ENCODE measurements around the gene OR5AS1.
"Not testable (repeated sequence)": the region's sequence is repeated elsewhere in the genome, so short reads cannot be mapped to it uniquely, and the experiment has no call there.

OR5AS1 gene

DNA sequence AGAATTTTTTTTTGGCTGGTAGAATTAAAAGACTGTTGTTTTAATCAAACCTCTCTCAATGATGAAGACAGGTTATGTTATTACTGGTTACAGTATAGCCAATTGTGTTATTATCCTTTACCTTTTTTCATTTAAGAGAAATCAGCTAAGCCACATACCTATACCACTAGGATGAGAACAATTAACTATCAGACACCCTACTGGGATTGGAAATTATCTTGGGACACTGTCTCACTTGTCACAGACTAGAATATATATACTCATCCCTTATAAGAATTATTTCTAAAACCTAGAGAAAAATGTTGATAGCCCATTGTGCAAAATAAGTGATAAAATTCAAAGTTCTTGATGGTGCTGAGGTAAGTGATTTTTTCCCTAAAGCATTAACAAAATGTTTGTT lies at the start of gene OR5AS1:
Gene OR5AS1 (plus strand): TSS at position 301 of the 400 bp plus-strand sequence. CDS start 2,765 bp downstream, outside the sequence.
- in situ Hi-C loops (cut with HindIII; ENCODE audit: low sequenced_read_pairs) = loop anchor here (5.0 kb wide), 1 partner anchor 70 kb away; no protein-coding TSS in a partner anchor

GRCh38 chr11:55994525-55994924 lies 32.9 kb upstream of the OR5AS1 start, which contains the start of gene OR5F1:
Gene OR5F1, minus strand, starts transcription at chr11:55994625. Its CDS starts 0 bp downstream, at chr11:55994625.
- in situ Hi-C loops (cut with HindIII; ENCODE audit: low sequenced_read_pairs) = no loop called here

DNA sequence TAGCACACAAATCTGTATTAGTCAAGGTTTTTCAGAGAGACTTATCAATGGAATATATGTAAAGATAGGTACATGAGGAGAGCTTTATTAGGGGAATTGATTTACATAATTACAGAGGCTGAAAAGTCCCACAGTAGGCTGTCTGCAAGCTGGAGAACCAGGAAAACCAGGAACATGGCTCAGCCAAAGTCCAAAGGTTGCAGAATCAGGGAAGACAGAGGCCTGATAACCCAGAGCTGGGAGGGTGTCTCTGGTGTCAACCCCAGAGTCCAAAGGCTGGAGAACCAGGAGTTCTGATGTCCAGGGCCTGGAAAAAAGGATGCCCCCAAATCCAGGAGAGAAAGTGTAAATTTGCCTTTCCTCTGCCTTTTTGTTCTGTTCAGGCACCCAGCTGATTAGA lies 16.7 kb upstream of the OR5AS1 start:
- in situ Hi-C loops (cut with HindIII; ENCODE audit: low sequenced_read_pairs) = no loop called here

GRCh38 chr11:56013805-56014204 lies 13.6 kb upstream of the OR5AS1 start:
- in situ Hi-C loops (cut with HindIII; ENCODE audit: low sequenced_read_pairs) = no loop called here

- in situ Hi-C loops (cut with HindIII; ENCODE audit: low sequenced_read_pairs) = no loop called here
These were observed 18.1 kb downstream of the OR5AS1 start for GRCh38 chr11:56045538-56045937.

DNA sequence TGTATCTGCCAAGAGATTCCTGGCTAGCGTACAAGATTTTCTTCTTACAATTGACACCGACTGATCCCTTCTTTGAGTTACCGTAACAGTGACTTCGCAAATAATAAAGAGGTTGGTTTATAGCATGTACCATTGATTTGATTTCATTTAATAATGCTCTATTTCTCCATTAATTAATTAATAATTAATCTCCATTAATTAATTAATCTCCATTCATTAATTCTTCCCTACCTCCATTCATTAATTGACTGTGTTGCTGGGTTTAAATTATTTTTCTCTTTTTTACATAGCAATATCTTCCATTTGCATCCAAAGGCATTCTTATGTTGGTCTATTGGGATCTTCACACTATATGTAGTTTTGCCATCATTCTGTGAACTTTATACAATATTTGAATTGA lies 21.0 kb downstream of the OR5AS1 start:
- in situ Hi-C loops (cut with HindIII; ENCODE audit: low sequenced_read_pairs) = no loop called here

GRCh38 chr11:56049487-56049886 lies 22.0 kb downstream of the OR5AS1 start:
- in situ Hi-C loops (cut with HindIII; ENCODE audit: low sequenced_read_pairs) = no loop called here

DNA sequence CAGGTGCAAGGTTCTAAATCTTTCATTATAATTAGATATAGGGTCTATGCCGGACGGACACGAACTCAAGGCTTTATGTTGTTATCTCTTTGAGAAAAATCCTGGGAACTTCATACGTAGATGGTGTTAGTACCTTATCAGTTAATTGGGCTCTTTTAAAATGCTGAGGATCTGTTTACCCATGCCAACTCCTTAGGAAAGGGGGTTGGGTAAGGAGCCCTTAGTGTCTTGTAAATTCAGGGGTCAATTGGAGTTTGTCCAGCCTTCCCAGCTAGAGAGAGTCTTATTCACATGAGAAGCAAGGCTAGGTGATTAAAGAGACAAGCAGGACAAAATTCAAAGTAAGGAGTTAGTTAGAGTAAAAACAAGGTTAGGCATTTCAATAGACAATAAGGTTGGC lies 28.9 kb downstream of the OR5AS1 start:
- in situ Hi-C loops (cut with HindIII; ENCODE audit: low sequenced_read_pairs) = not testable (repeated sequence)

GRCh38 chr11:56057661-56058237 lies 30.3 kb downstream of the OR5AS1 start:
- in situ Hi-C loops (cut with HindIII; ENCODE audit: low sequenced_read_pairs) = not testable (repeated sequence)

DNA sequence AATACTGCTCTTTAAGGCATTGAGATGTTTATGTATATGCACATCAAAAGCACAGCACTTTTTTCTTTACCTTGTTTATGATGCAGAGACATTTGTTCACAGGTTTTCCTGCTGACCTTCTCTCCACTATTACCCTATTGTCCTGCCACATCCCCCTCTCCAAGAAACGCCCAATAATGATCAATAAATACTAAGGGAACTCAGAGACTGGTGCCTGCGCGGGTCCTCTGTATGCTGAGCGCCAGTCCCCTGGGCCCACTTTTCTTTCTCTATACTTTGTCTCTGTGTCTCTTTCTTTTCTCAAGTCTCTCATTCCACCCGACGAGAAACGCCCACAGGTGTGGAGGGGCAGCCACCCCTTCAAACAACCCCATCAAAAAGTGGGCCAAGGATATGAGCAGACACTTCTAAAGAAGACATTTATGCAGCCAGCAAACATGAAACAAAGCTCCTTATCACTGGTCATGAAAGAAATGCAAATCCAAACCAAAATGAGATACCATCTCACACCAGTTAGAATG lies 30.9 kb downstream of the OR5AS1 start:
- in situ Hi-C loops (cut with HindIII; ENCODE audit: low sequenced_read_pairs) = not testable (repeated sequence)

GRCh38 chr11:56066980-56067379 lies 39.5 kb downstream of the OR5AS1 start:
- in situ Hi-C loops (cut with HindIII; ENCODE audit: low sequenced_read_pairs) = no loop called here
